Stimulated activated CD4-positive, alpha-beta T cell treated with anti-CD3 and anti-CD28 coated beads, TNF-alpha, amount 100 ng/mL, for 48 hours (primary cell): ENCODE data around the gene FAIM2.

ENCODE experiments used
- DNase-seq, 3 donors: peaks; one replicate each; pipeline ENCODE4 v3.0.0-alpha.2; 2020; ENCODE audit warnings: low read depth in 3 of 3

Gene FAIM2

GRCh38 chr12:49824895-49825294 lies 78.8 kb downstream of the FAIM2 start:
- DNase-seq: no peak

GRCh38 chr12:49824416-49824815 lies 79.3 kb downstream of the FAIM2 start:
- no peak for DNase-seq

- DNase-seq: no peak
Measured at GRCh38 chr12:49823951-49824350, 79.7 kb downstream of the FAIM2 start.

GRCh38 chr12:49823350-49823749 lies 80.3 kb downstream of the FAIM2 start:
- DNase-seq: no peak

- no peak for DNase-seq
Measured at GRCh38 chr12:49821373-49822287, 82.1 kb downstream of the FAIM2 start.

GRCh38 chr12:49819786-49820185 lies 83.9 kb downstream of the FAIM2 start:
- DNase-seq: no peak

- no peak for DNase-seq
Measured at GRCh38 chr12:49818241-49818895, 85.3 kb downstream of the FAIM2 start.
